Muscle of leg (tissue), 11 donors: Measurements from ENCODE around the gene AASS. TPM values are rescaled to one million over a fixed set of nuclear protein-coding genes. Genes with fewer than 3 reads are reported as not detected.

Experiments
- DNase-seq: peaks from one replicate; pipeline ENCODE4 v3.0.0; 2013
- H3K27ac ChIP-seq: one replicate; pipeline ENCODE4 v1.5.1; 2013; ENCODE audit warnings: mild to moderate bottlenecking, low read length, control low read depth
- H3K27me3 ChIP-seq: one replicate; pipeline ENCODE4 v1.6.1; 2013; ENCODE audit warnings: low read length; ENCODE audit not compliant: control insufficient read depth, insufficient read depth
- H3K36me3 ChIP-seq: one replicate; pipeline ENCODE4 v1.6.1; 2013; ENCODE audit warnings: low read length; ENCODE audit not compliant: control insufficient read depth, insufficient read depth
- H3K4me1 ChIP-seq: one replicate; pipeline ENCODE4 v1.6.1; 2013; ENCODE audit warnings: low read length; ENCODE audit not compliant: control insufficient read depth, insufficient read depth
- H3K4me3 ChIP-seq: one replicate; pipeline ENCODE4 v1.5.1; 2013; ENCODE audit warnings: low read length, control low read depth
- H3K9me3 ChIP-seq: replicated peaks from 2 replicates; pipeline ENCODE4 v1.6.1; 2013; ENCODE audit warnings: low read depth, low read length; ENCODE audit not compliant: control insufficient read depth
- WGBS: methylation state at CpG from one replicate; pipeline ENCODE4 v1.1.5; 2013; ENCODE audit warnings: missing lambda C conversion rate; ENCODE audit not compliant: insufficient coverage; 5-methylcytosine and 5-hydroxymethylcytosine counted together
- polyA plus RNA-seq, 8 donors: library from polyadenylated mRNA; unstranded; fragments of 120-200 nt; gene quantifications; one replicate each; pipeline versions ENCODE4 v1.2.1 to v1.2.3, GENCODE V29; 2013; ENCODE audit warnings: inconsistent platforms in 1 of 8, low replicate concordance in 1 of 8; ENCODE audit not compliant: insufficient read length in 8 of 8, insufficient read depth in 1 of 8
- total RNA-seq: library from RNA; stranded (reverse); fragments of 120-200 nt; gene quantifications from one replicate; pipeline ENCODE4 v1.2.4, GENCODE V29; 2013

The AASS gene
- total and polyA plus RNA-seq, 9 donors, result 15.0 to 29.7 (median 19.6) TPM

GRCh38 chr7:122073635-122074034, 70.4 kb downstream of the AASS start:
- no peak for DNase-seq
- Histone ChIP-seq H3K9me3 (no peaks in the 10 kb centered on the region), H3K36me3 (peaks cover 11% of the 10 kb centered on the region), H3K4me1 (no peaks in the 10 kb centered on the region), H3K27me3 (no peaks in the 10 kb centered on the region), H3K27ac (no peak overlapping the region), H3K4me3 (no peak overlapping the region)
- 60% methylated on average over 1 of the region's 3 CpGs for WGBS

DNA sequence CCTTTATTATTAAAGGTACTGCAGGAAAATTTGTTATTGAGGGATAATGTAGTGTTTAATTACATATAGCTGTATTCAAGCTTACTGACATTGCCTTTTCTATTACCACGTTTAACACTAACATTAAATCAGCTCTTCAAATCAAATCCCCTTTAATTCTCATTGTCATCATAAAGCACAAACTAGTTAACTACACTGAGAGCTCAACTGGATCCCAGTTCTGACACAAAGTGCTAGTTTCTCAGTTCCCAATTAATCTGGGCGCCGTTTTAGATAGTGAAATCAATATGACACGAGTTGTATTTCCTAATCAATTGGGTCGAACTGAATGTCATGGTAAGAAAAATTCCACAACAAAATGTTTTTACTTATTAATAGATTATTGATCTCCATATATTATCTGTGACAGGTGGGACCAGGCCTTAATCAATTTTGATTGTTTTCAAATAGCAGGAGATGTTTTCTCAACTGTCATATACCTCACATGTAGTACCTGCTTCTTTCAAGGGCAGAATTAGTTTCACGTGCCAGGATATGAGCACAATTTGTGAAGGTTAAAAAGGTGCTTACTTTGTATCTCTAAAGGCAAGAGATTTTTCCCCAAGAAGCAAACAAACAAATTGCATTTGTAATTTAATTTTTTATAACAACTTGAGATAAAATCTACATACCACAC, 71.0 kb downstream of the AASS start:
- Histone ChIP-seq H3K4me1 (no peaks in the 10 kb centered on the region), H3K27ac (no peak overlapping the region), H3K9me3 (no peaks in the 10 kb centered on the region), H3K36me3 (peaks cover 11% of the 10 kb centered on the region), H3K27me3 (no peaks in the 10 kb centered on the region), H3K4me3 (no peak overlapping the region)
- no CpG with 5 or more reads among the region's 6 CpGs for WGBS
- no peak for DNase-seq

DNA sequence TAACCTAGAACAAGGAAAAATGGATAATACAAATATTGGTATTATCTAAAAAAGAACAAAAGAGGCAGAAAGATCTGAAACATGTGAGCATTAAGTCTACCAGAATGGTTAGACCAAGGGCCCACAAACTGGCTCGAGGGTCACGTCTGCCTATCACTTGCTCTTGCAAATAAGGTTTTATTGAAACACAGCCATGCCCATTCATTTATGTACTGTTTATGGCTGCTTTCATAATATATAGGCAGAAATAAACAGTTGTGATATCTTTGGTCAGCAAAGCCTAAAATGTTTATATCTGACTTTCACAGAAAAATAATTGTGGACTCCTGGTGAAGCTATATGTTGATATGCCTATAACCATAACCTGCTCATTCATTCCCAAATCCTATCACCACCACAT, 71.8 kb downstream of the AASS start:
- Histone ChIP-seq H3K27me3 (no peaks in the 10 kb centered on the region), H3K9me3 (no peaks in the 10 kb centered on the region), H3K4me1 (no peaks in the 10 kb centered on the region), H3K36me3 (peaks cover 6% of the 10 kb centered on the region), H3K27ac (no peak overlapping the region), H3K4me3 (no peak overlapping the region)
- no peak for DNase-seq
- WGBS, result 92% methylated on average over 2 of the region's 2 CpGs

DNA sequence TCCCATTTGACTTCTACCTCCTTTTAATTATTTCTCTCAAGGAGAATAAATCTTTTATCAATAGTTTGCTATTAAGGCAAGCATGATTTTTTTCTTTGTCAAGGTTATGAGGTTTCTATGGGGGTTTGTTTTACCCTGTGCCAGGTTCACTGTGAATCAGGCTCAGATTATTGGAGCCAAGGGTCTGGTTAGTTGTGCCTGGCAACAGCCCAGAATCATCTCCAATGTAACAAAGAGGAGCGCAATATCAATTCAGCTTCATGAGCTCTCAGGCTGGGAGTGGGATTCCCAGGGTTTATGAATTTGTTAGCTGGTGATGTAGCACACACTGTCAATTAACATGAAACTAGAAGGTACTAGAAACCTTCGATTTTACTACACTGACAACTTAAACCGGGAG, 73.2 kb downstream of the AASS start:
- DNase-seq, result no peak
- peaks cover 2% of the 10 kb centered on the region for H3K36me3 ChIP-seq
- H3K4me3 ChIP-seq, result no peak overlapping the region
- no peak overlapping the region for H3K27ac ChIP-seq
- no CpG with 5 or more reads among the region's 3 CpGs for WGBS
- no peaks in the 10 kb centered on the region for H3K27me3 ChIP-seq
- no peaks in the 10 kb centered on the region for H3K9me3 ChIP-seq
- no peaks in the 10 kb centered on the region for H3K4me1 ChIP-seq

DNA sequence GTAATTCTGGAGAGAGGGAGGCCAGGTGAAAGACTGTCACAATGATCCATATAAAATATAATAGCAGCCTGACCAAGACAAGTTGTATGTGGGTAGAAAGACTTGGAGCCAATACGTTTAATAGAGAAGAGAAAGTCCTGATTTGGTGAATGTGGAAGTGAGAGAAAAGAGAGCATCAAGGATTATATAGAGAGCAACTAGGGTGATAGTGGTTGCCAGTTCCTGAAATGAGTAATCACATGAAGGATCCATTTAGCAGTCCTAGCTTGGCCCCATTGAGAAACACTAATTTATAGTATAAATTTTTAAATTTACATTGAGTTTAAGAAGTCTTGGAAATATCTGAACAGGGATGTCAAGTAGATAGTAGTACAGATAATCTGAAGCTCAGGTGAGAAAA, 74.0 kb downstream of the AASS start:
- Histone ChIP-seq H3K27ac (no peak overlapping the region), H3K27me3 (no peaks in the 10 kb centered on the region), H3K4me3 (no peak overlapping the region), H3K36me3 (peaks cover 2% of the 10 kb centered on the region), H3K4me1 (no peaks in the 10 kb centered on the region), H3K9me3 (no peaks in the 10 kb centered on the region)
- DNase-seq, result no peak
- no CpG with 5 or more reads among the region's 1 CpG for WGBS

GRCh38 chr7:122068999-122069398, 75.0 kb downstream of the AASS start:
- DNase-seq, result no peak
- Histone ChIP-seq H3K9me3 (no peaks in the 10 kb centered on the region), H3K4me3 (no peak overlapping the region), H3K36me3 (no peaks in the 10 kb centered on the region), H3K27ac (no peak overlapping the region), H3K4me1 (no peaks in the 10 kb centered on the region), H3K27me3 (no peaks in the 10 kb centered on the region)
- 60% methylated on average over 1 of the region's 3 CpGs for WGBS

- Histone ChIP-seq H3K9me3 (no peaks in the 10 kb centered on the region), H3K36me3 (no peaks in the 10 kb centered on the region), H3K27me3 (no peaks in the 10 kb centered on the region), H3K4me3 (no peak overlapping the region), H3K27ac (no peak overlapping the region), H3K4me1 (no peaks in the 10 kb centered on the region)
- no peak for DNase-seq
- WGBS, result no CpG with 5 or more reads among the region's 1 CpG
Observed at GRCh38 chr7:122068046-122068445, 76.0 kb downstream of the AASS start.

- WGBS, result no CpG with 5 or more reads among the region's 1 CpG
- Histone ChIP-seq H3K27me3 (no peaks in the 10 kb centered on the region), H3K9me3 (no peaks in the 10 kb centered on the region), H3K36me3 (no peaks in the 10 kb centered on the region), H3K27ac (no peak overlapping the region), H3K4me1 (no peaks in the 10 kb centered on the region), H3K4me3 (no peak overlapping the region)
- no peak for DNase-seq
Observed at GRCh38 chr7:122067077-122067476, 77.0 kb downstream of the AASS start.

DNA sequence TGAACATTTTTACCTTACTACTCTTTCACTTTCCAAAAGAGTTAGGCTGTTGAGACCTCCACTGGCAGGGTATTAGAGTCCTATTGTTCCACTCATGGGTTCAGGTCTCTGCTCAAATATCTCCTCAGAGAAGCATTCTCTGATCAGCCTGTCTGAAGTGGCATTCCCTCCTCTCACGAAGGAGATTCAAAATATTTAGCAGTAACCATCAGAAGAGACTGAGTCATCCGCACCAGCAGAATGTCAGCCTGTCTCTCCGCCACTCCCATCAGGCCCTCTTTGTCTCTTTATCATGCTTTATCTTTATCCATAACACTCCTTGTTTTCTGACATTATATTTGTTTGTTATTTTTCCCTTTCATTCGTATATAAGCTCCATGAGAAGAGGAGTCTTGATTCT, 79.1 kb downstream of the AASS start:
- no peak for DNase-seq
- Histone ChIP-seq H3K27ac (no peak overlapping the region), H3K27me3 (no peaks in the 10 kb centered on the region), H3K4me1 (no peaks in the 10 kb centered on the region), H3K9me3 (no peaks in the 10 kb centered on the region), H3K4me3 (no peak overlapping the region), H3K36me3 (no peaks in the 10 kb centered on the region)
- 79% methylated on average over 2 of the region's 4 CpGs for WGBS

DNA sequence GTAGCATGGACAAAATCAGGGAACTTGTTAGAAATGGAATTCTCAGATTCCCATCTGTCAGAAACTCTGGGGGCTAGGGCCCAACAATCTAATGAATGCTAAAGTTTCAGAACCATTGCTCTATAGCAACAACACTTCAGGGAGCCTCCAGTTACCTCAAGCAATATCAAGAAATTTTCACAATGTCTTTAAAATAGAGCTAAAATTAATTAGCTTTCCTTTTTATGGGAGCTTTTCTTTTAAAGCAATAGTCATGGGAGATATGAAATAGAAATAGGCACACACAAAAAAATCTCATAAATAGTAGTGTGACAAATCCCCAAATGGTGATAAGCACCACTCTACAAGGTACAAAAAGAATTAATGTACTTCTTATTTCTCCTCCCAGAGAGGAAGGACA, 80.9 kb downstream of the AASS start:
- DNase-seq, result no peak
- no peak overlapping the region for H3K27ac ChIP-seq
- H3K27me3 ChIP-seq, result no peaks in the 10 kb centered on the region
- H3K36me3 ChIP-seq, result no peaks in the 10 kb centered on the region
- no peak overlapping the region for H3K4me3 ChIP-seq
- H3K9me3 ChIP-seq, result no peaks in the 10 kb centered on the region
- H3K4me1 ChIP-seq, result no peaks in the 10 kb centered on the region

DNA sequence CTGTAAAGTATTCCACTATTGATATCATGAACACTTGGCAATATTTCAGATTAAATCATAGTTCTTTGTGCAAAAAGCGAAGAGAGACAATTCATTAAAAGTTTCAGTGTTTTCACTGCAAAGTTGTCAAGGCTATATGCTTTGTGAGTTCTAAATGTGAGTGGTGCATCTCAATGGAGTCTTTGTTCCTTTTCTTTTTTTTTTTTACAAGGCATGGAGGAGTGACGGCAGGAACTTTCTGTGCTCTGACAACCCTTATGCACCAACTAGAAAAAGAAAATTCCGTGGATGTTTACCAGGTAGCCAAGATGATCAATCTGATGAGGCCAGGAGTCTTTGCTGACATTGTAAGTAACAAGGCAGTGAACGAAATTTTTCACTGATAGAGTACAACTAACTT, 84.5 kb downstream of the AASS start:
- WGBS, result no CpG with 5 or more reads among the region's 4 CpGs
- no peak overlapping the region for H3K27ac ChIP-seq
- no peak overlapping the region for H3K4me3 ChIP-seq
- no peaks in the 10 kb centered on the region for H3K27me3 ChIP-seq
- H3K36me3 ChIP-seq, result no peaks in the 10 kb centered on the region
- H3K4me1 ChIP-seq, result no peaks in the 10 kb centered on the region
- no peak for DNase-seq
- H3K9me3 ChIP-seq, result no peaks in the 10 kb centered on the region
